ENCODE measurements around the gene NELL1.

NELL1 gene

DNA sequence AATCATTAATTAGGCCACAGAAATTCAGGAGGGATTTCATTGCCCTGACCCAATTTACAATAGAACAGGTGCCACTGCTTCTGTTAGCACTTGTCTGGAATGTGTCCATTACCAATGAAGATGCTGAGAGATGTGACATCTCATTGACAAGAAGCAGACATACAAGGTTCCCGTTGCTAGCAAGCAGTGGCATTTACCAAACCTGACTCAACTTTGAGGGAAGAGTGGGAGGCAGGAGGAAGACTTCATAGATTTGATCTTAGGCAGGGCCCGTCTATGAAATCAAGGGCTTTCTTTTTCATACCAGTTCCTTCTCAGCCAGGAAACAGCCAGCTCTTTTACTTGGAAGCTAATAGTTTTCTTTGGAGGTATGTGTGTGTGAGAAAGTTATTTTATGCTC is 280.2 kb downstream of the NELL1 start:
- in situ Hi-C loops (cut with MboI; ENCODE audit: low sequenced_read_pairs): no loop called here

DNA sequence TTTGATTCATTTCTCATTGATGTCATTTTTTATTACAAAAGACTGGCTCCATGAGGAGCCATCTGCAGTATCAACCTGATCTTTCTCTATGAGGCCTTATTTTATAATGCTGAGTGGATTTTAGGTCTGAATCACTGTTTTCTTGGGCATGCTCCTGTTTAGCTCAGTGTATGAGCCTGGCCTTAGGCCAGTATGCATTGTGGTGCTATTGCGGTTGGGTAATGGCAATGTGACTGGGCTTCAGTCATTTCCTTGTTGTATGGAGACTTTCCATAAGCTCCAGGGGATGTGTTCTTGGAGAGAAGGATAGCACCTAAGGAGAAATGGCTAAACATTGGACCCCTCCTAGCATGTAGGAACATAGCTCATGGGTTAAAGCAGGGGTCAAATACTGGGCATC is 293.2 kb downstream of the NELL1 start:
- in situ Hi-C loops (cut with MboI; ENCODE audit: low sequenced_read_pairs): no loop called here

DNA sequence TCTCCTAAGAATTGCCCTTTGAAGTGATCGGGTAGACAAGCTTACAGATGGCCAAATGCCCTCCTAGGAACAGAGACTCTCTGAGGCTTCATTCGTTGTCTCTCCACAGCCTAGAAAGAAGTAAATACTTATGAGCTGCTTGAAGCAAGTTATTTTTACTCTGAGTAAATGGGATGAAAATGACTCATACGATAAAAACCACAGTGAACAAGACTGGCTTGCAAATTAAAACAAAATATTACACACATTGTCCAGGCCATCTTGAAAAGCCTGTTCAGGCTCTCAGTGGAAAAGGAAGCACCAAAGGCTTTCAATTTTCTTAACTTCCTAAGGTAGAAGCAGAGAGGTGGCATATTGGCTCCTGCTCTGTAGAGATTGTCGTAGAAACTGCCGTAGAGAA is 294.2 kb downstream of the NELL1 start:
- in situ Hi-C loops (cut with MboI; ENCODE audit: low sequenced_read_pairs): no loop called here

DNA sequence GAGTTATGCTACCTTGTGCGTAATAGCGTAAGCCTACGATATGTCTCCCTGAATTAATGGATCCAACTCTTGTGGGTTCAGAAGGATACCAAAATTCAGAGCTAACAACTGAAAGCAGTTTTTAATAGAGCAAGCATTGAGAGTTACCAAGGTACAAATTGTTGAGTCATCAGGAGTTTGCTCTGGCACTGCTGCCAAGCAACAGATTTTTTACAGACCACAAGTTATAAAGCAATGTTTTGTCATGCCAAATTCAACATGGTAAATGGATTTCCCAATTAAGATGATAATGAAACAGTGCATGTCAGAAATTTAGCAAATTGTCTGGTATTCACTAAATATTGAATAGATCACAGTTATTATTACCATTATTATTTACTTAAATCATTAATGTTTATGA is 295.6 kb downstream of the NELL1 start:
- in situ Hi-C loops (cut with MboI; ENCODE audit: low sequenced_read_pairs): no loop called here

DNA sequence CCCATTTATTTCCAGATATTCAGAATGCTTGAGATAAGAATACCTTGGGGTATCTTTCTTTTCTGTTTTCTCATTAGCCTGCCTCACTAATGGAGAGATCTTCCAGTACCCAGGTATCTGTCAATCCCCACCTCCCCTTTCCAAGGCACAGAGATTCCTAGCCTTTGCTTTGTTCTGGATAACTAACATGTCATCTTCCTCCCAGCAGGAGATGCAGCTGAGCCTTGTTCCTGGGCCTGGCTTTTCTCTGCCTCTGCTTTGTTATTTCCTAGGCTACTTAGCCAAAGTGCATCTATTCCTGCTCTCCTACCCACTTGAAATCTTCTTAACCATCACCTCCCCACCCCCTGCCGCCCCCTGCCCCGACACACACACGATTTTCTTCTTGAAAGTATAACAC is 297.1 kb downstream of the NELL1 start:
- in situ Hi-C loops (cut with MboI; ENCODE audit: low sequenced_read_pairs): no loop called here

DNA sequence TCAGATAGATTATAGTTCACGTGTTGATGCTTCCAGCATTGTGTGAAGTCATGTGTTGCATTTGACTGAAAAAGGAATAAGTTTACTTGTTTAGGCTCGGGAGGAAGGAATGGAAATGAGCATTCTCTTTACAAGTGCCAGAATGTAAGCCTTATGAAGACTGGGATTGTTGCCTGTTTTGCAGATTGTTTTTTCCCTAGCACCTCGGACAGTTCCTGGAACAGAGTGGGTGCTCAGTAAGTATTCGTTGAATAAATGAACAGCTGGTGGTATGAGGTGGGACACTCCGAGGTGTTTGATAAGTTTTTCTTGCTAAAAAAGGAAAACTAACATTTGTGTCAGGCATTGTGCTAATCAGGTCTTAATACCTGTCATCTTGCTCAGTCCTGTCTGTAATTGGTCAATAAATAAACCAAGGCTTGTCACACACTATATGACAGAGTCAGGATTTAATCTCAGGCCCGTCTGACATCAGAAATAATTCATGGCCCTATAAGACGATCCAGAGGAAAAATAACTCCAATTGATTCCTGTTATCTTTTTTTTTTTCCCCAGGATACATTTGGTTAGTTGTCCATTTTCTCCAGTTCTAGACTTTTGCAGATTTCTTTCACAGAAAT is 304.7 kb downstream of the NELL1 start:
- in situ Hi-C loops (cut with MboI; ENCODE audit: low sequenced_read_pairs): no loop called here

DNA sequence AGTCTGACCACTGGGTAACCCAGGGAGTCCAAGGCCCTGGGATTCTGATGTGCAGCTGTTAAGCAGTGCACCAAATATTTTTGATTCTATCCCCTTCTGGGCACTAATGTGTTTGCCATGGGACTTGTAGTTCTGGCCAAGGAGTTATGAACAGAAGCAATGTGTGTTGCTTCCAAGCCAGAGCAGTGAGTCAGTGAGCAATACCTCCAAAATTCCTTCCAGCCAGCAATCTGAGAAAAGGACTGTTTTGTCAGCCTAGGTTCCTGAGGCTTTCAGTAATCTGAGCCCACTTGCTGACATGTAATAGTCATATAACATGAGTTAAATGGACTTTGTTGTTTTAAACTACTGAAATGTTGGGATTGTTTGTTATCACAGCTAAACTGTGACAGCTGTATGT is 311.4 kb downstream of the NELL1 start:
- in situ Hi-C loops (cut with MboI; ENCODE audit: low sequenced_read_pairs): no loop called here

DNA sequence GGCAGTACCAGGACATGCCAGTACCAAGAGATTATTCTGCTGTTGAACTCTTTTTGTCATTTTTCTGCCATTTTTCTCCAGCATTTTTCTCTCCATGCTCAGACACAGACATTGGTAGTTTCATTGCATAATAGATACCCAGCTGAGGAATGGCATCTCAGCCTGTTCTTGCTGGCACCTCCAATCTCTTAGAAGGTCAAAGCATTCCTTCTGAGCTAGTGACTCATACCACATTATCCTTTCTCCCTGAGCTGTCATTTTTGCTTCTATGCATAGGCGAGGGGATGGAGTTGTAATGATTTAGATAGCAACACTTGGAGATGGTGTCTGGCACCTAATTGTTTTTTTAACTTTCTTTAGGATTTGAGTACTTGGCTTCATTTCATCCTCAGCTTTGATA is 321.1 kb downstream of the NELL1 start:
- in situ Hi-C loops (cut with MboI; ENCODE audit: low sequenced_read_pairs): no loop called here

DNA sequence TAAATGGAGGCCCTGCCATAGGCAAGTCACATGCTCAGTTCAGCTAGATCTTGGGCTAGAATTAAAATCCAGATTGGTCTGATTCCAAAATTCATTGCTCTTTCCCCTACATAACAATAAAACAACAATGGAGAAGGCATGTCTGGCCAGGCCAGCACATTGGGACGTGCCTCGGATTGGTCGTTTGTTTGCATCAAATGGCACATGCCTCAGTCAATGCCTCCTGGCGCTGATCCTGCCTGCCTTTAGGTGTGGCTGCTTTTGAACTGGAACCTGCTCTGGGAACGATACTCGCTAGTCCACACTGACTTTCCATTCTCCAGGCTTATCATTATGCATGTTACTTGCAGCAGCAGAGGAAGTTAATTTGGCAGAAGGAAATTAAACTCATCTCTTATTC is 322.1 kb downstream of the NELL1 start:
- in situ Hi-C loops (cut with MboI; ENCODE audit: low sequenced_read_pairs): no loop called here

DNA sequence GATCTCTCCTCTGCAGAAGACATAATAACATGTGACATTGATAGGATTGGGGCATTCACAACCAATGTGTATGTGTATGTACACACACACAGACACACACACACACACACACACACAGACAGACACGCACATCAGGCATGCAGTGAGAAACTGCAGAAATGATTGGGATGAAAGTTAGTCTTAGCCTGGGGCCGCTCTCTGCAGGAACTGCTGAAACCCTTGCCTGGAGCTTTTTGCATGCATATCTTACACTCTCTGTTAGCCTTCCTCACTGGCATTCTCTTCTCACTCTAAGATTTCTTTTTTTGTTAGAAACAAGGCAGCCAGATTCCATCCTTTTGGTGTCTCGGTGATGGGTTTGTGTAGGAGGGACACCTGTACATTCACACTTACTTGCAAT is 337.9 kb downstream of the NELL1 start:
- in situ Hi-C loops (cut with MboI; ENCODE audit: low sequenced_read_pairs): no loop called here

DNA sequence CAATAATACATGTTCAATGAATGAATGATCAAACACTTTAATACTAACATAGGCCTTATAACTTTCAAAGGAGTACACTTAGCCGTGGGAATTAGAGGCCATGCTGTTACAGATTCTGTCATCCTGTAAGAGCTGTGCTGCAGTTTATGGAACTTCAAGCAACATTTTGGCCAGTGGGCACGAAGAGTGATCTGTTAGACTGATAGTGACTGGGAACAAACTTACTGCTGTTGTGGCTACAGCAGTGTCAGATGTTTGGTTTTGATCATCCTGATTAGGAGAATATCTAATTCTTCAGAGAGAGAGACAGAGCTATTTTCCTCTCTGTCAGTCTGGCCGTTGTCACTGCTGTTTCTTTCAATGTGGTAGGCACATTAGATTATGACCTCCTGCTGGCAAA is 348.9 kb downstream of the NELL1 start:
- in situ Hi-C loops (cut with MboI; ENCODE audit: low sequenced_read_pairs): no loop called here

DNA sequence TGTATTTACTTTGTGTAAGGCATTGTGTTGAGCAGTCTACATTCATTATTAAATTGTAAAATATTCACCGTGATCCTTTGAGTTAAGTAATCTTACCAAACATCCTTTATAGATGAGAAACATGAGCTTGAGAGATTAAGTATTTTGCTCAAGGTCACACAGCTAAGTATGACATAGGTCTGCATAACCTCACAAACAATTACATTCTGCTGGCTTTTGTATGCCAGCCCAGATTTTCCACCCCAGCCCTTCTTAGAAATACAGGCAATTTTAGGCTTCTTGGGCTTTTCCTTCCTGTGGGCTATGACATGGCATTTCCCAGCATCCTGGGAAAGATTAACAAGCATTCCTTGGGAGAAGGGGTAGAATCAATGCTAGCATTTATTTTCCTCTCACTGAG is 357.3 kb downstream of the NELL1 start:
- in situ Hi-C loops (cut with MboI; ENCODE audit: low sequenced_read_pairs): no loop called here

DNA sequence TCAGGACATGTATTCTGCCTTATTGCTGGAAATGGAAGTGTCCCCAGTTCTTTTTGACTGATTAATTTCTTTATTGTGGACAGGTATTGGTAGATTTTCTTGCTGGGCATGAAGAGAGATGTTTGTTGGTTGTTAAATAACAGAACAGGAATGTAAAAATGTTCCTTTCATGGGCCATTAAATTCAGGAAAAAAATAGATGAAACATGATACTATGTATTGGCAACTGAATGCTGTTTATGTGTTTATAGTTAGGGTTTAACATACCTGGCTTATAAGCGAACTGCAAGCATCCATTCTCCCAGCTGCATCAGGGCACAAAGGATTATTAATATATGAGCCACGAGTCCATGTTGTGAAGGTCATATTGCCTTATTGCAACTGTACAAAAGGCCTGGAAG is 368.5 kb downstream of the NELL1 start:
- in situ Hi-C loops (cut with MboI; ENCODE audit: low sequenced_read_pairs): no loop called here

DNA sequence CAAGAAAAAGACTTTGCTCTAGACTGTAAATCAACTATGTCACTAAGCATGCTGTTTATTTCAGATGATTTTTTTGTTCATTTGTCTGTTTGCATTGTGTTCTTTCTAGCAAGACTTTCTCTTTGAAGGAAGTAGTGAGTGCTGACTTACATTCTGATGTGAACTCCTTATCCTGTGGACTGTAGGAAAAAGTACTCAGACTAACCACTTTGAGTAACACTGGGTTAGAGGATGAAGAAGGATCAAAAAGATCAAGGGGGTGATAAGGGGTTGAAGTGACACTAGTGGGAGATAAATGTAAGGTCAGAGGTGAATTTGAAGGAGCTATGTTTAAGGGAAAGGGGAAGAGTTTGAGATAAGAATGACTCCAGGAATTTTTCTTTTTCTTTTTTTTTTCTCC is 369.4 kb downstream of the NELL1 start:
- in situ Hi-C loops (cut with MboI; ENCODE audit: low sequenced_read_pairs): no loop called here

DNA sequence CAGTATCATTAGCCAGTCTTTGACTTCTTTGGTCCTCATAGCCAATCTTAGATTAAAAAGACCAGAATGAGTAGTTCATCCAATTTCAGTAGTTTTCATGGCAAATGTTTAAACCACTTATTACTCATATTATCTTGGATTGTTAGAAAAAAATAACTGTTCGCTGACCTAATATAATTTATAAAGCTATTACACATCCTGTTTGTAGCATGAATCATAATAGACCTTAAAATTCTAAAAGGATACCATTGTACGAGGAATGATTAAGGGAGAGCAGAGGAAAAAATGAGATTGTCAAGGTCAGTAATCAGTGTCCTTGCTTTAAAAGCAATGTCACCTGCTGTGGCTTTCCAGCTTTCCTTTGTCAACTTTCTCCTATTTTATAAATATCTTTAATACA is 371.2 kb downstream of the NELL1 start:
- in situ Hi-C loops (cut with MboI; ENCODE audit: low sequenced_read_pairs): no loop called here

DNA sequence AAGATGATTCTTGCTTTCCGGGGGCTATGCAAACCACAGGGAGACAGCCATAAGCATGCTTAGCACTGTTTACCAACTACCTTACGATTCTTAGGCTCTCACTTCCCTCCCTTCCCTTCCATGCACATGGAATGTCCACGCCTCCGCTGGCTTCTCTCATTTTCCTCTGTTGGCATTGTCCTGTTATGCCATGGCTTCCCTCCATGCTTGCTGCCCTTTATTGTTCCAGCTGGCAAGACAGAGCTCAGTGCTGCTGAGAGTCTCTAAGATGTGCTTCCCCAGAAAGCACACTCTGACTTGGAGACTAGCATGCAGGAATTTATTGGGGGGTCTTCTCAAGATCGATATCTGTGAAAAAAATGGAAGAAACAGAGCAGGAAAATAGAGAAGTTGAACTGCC is 379.2 kb downstream of the NELL1 start:
- in situ Hi-C loops (cut with MboI; ENCODE audit: low sequenced_read_pairs): no loop called here

DNA sequence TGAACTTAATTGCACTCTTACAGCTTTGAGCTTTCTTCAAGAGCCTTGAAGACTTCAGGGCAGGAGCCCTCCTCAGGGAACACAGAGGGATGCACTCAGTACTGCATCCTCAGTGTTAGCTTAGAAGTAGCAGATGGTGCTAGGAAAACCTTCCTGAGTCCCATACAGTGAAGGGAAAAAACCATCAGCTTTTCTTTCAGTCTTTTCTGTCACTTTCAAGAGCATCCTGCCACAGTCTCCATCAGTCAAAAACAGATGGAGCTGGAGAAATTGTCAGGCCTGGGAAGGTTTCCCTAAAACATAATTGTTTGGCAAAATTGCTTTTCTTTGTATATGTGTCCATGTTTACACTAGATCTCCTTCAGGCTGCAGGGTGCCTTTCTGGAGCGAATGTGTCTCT is 384.1 kb downstream of the NELL1 start:
- in situ Hi-C loops (cut with MboI; ENCODE audit: low sequenced_read_pairs): no loop called here

DNA sequence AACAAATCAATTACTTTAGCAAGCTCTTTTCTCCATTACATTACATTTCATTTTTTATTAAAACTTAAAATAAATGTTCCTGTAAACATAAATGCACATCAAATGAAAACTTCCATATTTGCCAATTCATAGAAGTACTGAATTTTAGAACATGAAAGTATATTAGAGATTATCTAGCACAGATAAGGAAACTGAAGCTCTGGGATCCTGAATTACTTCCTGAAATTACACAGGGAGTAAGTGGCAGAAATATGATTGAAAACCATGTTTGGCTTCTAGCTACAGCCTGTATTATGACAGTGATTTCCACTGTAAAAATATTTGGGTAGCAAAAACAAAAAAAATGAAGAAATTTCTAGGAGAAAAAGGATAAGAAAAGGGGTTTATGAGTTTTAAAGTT is 387.3 kb downstream of the NELL1 start:
- in situ Hi-C loops (cut with MboI; ENCODE audit: low sequenced_read_pairs): no loop called here

DNA sequence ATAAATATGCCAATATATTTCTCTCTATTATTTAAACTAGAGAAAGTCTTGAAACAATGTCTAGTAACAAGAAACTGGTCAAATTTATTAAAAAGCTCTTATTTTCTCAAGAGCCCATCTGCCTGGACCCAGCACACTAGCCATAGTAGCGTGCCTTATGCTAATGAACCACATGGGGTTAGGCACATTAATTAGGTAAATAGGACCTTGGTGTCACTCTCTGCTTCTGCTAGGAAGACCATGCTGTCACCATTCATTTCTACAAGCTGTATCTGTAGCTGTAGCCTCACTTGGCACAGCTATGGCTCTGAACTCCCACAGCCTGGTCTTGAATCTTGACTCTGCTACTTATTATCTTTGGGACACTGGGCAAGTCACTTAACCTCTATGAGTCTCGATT is 390.5 kb downstream of the NELL1 start:
- in situ Hi-C loops (cut with MboI; ENCODE audit: low sequenced_read_pairs): no loop called here

DNA sequence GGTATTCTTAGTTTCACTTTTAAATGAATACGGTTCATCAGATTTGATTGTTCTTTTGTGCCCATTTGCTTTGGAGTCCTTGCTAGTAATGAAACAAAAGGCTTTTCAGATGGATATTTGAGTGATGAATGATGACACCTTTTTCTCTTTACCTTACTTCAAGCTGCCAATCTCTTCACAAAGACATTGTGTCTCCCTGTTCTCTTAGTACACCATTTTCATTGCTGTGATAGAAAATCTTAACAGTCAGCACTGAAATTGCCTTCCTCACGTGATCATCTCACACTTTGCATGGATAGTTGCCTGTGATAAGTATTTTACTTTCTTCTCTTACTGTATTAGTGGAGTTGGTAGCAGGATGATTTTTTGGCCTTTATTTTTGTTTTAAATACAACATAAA is 396.6 kb downstream of the NELL1 start:
- in situ Hi-C loops (cut with MboI; ENCODE audit: low sequenced_read_pairs): no loop called here

DNA sequence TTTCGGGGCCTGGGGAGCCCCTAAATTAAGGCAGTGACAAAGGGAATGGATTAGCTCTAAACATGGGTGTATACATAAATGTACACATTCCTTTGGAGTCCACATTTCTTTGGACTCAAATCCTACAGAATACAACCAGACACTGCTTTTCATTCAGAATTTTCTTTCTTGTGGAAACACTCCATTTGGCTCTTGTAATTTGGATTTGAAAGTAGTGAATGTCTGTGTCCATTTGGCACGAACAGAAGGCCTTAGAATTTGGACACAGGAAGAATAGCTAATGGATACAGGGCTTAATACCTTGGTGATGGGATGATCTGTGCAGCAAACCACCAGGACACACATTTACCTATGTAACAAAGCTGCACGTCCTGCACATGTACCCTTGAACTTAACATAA is 399.5 kb downstream of the NELL1 start:
- in situ Hi-C loops (cut with MboI; ENCODE audit: low sequenced_read_pairs): no loop called here

DNA sequence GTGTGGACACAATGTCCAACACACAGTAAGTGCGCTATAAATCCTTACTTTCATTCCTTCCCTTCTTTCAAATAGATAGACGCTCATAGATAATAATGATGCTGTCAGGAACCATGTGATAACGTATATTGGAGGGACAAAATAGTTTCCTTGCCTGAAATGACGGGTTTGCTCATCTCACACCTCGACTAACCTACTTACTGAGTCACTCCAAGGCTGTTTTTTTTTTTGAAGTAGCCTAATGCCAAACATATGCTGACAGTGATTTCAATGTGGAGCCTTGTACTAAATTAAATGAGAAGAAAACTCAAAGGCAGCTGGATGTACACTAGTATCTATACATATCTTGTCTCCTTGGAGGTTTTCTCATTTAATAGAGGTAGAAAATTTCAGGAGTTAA is 400.5 kb downstream of the NELL1 start:
- in situ Hi-C loops (cut with MboI; ENCODE audit: low sequenced_read_pairs): no loop called here

DNA sequence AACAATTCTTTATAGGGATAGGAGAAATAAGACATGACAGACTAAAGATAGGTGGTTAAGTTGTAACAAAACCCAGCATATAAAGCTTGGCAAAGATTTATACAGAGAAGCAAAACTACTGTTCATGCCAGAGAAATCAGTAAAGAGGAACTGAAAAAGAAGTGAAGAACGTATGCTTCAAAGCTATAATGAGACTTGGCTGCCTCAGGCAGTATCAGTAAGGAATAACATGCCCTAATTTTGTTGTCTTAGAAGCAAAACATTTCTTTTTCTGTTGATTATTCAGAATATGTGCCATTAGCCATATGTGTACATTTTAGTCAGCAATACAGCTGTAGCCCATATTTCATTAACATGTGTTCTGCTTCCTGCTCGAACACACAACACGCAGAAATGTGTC is 403.2 kb downstream of the NELL1 start:
- in situ Hi-C loops (cut with MboI; ENCODE audit: low sequenced_read_pairs): no loop called here

DNA sequence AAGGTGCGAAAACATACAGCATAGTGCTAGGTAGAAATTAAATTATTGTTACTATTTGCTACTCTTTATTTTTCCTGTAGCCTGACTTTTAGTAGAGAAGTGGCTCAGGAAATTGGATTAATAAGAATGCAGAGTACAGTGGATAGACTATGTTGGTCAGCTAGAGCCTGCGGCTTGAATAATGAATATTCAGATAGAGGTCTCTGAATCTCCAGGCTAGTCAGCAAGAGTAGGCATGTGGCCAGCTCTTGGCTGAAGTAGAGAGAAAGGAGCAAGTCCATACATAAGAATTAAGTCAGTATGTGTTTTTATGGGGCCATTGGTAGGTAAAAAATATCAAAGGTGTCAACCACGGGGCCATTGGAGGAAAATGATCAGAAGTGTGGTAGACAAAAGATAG is 413.5 kb downstream of the NELL1 start:
- in situ Hi-C loops (cut with MboI; ENCODE audit: low sequenced_read_pairs): no loop called here

All from hTERT RPE-1 (cell line).